Neural progenitor cell (in vitro differentiated cells): ENCODE data around the gene SLC10A3.

Experiments
- EZH2 ChIP-seq: fragments of 200-600 bp; sonication (generic); IDR thresholded peaks from 2 replicates; pipeline ENCODE4 v1.6.1; 2017; ENCODE audit warnings: antibody characterized with exemption, mild to moderate bottlenecking, moderate library complexity
- EZH2phosphoT487 ChIP-seq: fragments of 200-600 bp; sonication (generic); IDR thresholded peaks from 2 replicates; pipeline ENCODE4 v1.6.1; 2017; ENCODE audit warnings: antibody characterized with exemption
- TF ChIP-seq, protein P1 (sequence below): fragments of 200-600 bp; sonication (generic); IDR thresholded peaks from 2 replicates; pipeline ENCODE4 v1.5.1; 2017; ENCODE audit warnings: antibody characterized with exemption, mild to moderate bottlenecking

GRCh38 chrX:154506483-154507332 lies 16.3 kb upstream of the SLC10A3 start:
- TF ChIP-seq, protein P1, sequence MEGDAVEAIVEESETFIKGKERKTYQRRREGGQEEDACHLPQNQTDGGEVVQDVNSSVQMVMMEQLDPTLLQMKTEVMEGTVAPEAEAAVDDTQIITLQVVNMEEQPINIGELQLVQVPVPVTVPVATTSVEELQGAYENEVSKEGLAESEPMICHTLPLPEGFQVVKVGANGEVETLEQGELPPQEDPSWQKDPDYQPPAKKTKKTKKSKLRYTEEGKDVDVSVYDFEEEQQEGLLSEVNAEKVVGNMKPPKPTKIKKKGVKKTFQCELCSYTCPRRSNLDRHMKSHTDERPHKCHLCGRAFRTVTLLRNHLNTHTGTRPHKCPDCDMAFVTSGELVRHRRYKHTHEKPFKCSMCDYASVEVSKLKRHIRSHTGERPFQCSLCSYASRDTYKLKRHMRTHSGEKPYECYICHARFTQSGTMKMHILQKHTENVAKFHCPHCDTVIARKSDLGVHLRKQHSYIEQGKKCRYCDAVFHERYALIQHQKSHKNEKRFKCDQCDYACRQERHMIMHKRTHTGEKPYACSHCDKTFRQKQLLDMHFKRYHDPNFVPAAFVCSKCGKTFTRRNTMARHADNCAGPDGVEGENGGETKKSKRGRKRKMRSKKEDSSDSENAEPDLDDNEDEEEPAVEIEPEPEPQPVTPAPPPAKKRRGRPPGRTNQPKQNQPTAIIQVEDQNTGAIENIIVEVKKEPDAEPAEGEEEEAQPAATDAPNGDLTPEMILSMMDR = no peak
- no peak for TF ChIP-seq EZH2
- TF ChIP-seq EZH2phosphoT487 = no peak
